ENCODE results near the gene ZNF296. TPM values are rescaled to one million over a fixed set of nuclear protein-coding genes. Genes with fewer than 3 reads are reported as not detected.

The ZNF296 gene
- polyA plus RNA-seq, 1 donor from 2014 or later: 1.4 TPM

DNA sequence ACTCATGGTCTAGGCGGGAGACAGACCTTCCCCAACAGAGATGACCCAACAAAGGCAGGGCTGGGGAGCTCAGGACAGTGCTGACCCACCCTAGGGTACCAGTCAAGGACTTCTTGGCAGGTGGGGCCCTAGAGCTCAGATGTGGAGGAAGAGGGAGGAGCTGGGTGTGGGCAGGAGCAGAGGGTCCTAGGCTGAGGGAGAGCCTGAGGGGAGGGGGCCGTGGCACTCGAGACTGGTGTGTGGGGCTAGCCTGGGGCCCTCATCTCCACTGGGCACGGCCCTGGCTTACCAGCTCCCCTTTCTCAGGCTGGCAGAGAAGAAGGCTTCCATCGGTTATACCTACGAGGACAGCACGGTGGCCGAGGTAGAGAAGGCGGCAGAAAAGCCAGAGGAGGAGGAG is 18.8 kb downstream of the ZNF296 start:
- no peaks in the 10 kb centered on the region for H3K27me3 ChIP-seq (ENCODE audit: insufficient read depth, low read depth, low read length)
- H3K9me2 ChIP-seq (ENCODE audit: insufficient read depth, low read length): no peaks in the 10 kb centered on the region
- H3K9ac ChIP-seq (ENCODE audit: low read length): no peak overlapping the region
- no peaks in the 10 kb centered on the region for H3K9me3 ChIP-seq (ENCODE audit: low read length)
- TF ChIP-seq, protein P1, sequence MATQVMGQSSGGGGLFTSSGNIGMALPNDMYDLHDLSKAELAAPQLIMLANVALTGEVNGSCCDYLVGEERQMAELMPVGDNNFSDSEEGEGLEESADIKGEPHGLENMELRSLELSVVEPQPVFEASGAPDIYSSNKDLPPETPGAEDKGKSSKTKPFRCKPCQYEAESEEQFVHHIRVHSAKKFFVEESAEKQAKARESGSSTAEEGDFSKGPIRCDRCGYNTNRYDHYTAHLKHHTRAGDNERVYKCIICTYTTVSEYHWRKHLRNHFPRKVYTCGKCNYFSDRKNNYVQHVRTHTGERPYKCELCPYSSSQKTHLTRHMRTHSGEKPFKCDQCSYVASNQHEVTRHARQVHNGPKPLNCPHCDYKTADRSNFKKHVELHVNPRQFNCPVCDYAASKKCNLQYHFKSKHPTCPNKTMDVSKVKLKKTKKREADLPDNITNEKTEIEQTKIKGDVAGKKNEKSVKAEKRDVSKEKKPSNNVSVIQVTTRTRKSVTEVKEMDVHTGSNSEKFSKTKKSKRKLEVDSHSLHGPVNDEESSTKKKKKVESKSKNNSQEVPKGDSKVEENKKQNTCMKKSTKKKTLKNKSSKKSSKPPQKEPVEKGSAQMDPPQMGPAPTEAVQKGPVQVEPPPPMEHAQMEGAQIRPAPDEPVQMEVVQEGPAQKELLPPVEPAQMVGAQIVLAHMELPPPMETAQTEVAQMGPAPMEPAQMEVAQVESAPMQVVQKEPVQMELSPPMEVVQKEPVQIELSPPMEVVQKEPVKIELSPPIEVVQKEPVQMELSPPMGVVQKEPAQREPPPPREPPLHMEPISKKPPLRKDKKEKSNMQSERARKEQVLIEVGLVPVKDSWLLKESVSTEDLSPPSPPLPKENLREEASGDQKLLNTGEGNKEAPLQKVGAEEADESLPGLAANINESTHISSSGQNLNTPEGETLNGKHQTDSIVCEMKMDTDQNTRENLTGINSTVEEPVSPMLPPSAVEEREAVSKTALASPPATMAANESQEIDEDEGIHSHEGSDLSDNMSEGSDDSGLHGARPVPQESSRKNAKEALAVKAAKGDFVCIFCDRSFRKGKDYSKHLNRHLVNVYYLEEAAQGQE (IDR thresholded peaks at IDR 0.05; ENCODE audit: borderline replicate concordance): no peak
- TF ChIP-seq MXI1 (conservative IDR thresholded peaks at IDR 0.05; ENCODE audit: poor library complexity, severe bottlenecking): no peak
- TF ChIP-seq RAD21 (conservative IDR thresholded peaks at IDR 0.05): no peak
- TF ChIP-seq, protein P2, sequence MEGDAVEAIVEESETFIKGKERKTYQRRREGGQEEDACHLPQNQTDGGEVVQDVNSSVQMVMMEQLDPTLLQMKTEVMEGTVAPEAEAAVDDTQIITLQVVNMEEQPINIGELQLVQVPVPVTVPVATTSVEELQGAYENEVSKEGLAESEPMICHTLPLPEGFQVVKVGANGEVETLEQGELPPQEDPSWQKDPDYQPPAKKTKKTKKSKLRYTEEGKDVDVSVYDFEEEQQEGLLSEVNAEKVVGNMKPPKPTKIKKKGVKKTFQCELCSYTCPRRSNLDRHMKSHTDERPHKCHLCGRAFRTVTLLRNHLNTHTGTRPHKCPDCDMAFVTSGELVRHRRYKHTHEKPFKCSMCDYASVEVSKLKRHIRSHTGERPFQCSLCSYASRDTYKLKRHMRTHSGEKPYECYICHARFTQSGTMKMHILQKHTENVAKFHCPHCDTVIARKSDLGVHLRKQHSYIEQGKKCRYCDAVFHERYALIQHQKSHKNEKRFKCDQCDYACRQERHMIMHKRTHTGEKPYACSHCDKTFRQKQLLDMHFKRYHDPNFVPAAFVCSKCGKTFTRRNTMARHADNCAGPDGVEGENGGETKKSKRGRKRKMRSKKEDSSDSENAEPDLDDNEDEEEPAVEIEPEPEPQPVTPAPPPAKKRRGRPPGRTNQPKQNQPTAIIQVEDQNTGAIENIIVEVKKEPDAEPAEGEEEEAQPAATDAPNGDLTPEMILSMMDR (IDR thresholded peaks at IDR 0.05; ENCODE audit: poor library complexity, severe bottlenecking): no peak
- TF ChIP-seq EZH2 (IDR thresholded peaks at IDR 0.05; ENCODE audit: borderline replicate concordance, insufficient read depth, low read length, poor library complexity, severe bottlenecking): no peak
- no peak for TF ChIP-seq POLR2AphosphoS5 (IDR thresholded peaks at IDR 0.05)
- no peak for TF ChIP-seq SMC3 (conservative IDR thresholded peaks at IDR 0.05; ENCODE audit: poor library complexity)
- no peak for TF ChIP-seq TAF1 (IDR thresholded peaks at IDR 0.05; ENCODE audit: low read depth)
- no peak for TF ChIP-seq EP300 (conservative IDR thresholded peaks at IDR 0.05; ENCODE audit: poor library complexity, severe bottlenecking)
- H2AFZ ChIP-seq (ENCODE audit: low read depth, low read length): no peak overlapping the region
- no peak overlapping the region for H3K4me3 ChIP-seq (ENCODE audit: low read length)
- H4K20me1 ChIP-seq (ENCODE audit: insufficient read depth): no peaks in the 10 kb centered on the region
- H3K79me2 ChIP-seq (replicated peaks; ENCODE audit: insufficient read depth, low read length): no peaks in the 10 kb centered on the region
- no peak overlapping the region for H3K4me2 ChIP-seq (ENCODE audit: low read length)
- no peaks in the 10 kb centered on the region for H3K36me3 ChIP-seq (ENCODE audit: insufficient read depth, low read length)
- no peaks in the 10 kb centered on the region for H3F3A ChIP-seq (ENCODE audit: insufficient read depth, low read length, poor library complexity, severe bottlenecking)
- H3K27ac ChIP-seq (ENCODE audit: low read length): no peak overlapping the region

DNA sequence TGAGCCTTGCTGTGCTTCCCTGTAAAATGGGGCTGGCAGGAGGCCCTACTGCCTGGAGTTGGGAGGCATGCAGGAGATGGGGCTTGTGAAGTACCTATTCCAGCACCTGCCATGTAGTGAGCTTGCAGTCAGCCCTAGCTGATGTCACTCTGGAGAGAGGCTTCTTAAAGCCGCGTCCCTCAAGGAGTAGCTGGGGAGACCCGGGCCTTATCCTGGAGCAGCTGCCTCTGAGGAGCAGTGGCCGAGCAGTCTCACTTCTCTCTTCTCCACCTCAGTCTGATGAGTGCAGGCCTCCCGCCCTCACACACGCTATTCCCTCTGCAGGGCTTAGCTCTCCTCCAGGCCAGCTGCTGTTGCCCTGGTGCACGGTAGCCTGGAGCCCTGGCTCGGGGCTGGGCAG is 19.4 kb downstream of the ZNF296 start:
- Histone ChIP-seq H3K9me2 (ENCODE audit: insufficient read depth, low read length) (no peaks in the 10 kb centered on the region), H3K27me3 (ENCODE audit: insufficient read depth, low read depth, low read length) (no peaks in the 10 kb centered on the region), H3K27ac (ENCODE audit: low read length) (no peak overlapping the region), H3F3A (ENCODE audit: insufficient read depth, low read length, poor library complexity, severe bottlenecking) (no peaks in the 10 kb centered on the region), H4K20me1 (ENCODE audit: insufficient read depth) (no peaks in the 10 kb centered on the region), H3K9ac (ENCODE audit: low read length) (no peak overlapping the region), H3K79me2 (replicated peaks; ENCODE audit: insufficient read depth, low read length) (no peaks in the 10 kb centered on the region), H3K9me3 (ENCODE audit: low read length) (no peaks in the 10 kb centered on the region), H3K4me2 (ENCODE audit: low read length) (no peak overlapping the region), H2AFZ (ENCODE audit: low read depth, low read length) (no peak overlapping the region), H3K4me3 (ENCODE audit: low read length) (no peak overlapping the region), H3K36me3 (ENCODE audit: insufficient read depth, low read length) (no peaks in the 10 kb centered on the region)
- TF ChIP-seq TAF1 (IDR thresholded peaks at IDR 0.05; ENCODE audit: low read depth) (no peak), EZH2 (IDR thresholded peaks at IDR 0.05; ENCODE audit: borderline replicate concordance, insufficient read depth, low read length, poor library complexity, severe bottlenecking) (no peak), EP300 (conservative IDR thresholded peaks at IDR 0.05; ENCODE audit: poor library complexity, severe bottlenecking) (no peak), MXI1 (conservative IDR thresholded peaks at IDR 0.05; ENCODE audit: poor library complexity, severe bottlenecking) (no peak), SMC3 (conservative IDR thresholded peaks at IDR 0.05; ENCODE audit: poor library complexity) (no peak), RAD21 (conservative IDR thresholded peaks at IDR 0.05) (no peak), POLR2AphosphoS5 (IDR thresholded peaks at IDR 0.05) (no peak)
- TF ChIP-seq, protein P1 (IDR thresholded peaks at IDR 0.05; ENCODE audit: borderline replicate concordance): no peak
- TF ChIP-seq, protein P2 (IDR thresholded peaks at IDR 0.05; ENCODE audit: poor library complexity, severe bottlenecking): no peak

Data from neural cell (in vitro differentiated cells).